Spinal cord (tissue), 10 donors: ENCODE results near the gene PROM1. TPM values are rescaled to one million over a fixed set of nuclear protein-coding genes. Genes with fewer than 3 reads are reported as not detected.

ENCODE experiments used
- DNase-seq, 6 donors: peaks; one replicate each; pipeline versions ENCODE4 v3.0.0 to v3.0.0-alpha.2; 2013 to 2015; ENCODE audit warnings: low spot score in 6 of 6, low read depth in 4 of 6
- H3K27ac ChIP-seq: one replicate; pipeline ENCODE4 v1.5.1; 2013; ENCODE audit warnings: low read depth, low read length, control low read depth
- H3K27me3 ChIP-seq: one replicate; pipeline ENCODE4 v1.6.1; 2013; ENCODE audit warnings: low read length; ENCODE audit not compliant: control insufficient read depth, insufficient read depth
- H3K36me3 ChIP-seq: one replicate; pipeline ENCODE4 v1.6.1; 2013; ENCODE audit warnings: low read length; ENCODE audit not compliant: control insufficient read depth, insufficient read depth
- H3K4me1 ChIP-seq: one replicate; pipeline ENCODE4 v1.6.1; 2013; ENCODE audit warnings: low read length; ENCODE audit not compliant: control insufficient read depth, insufficient read depth
- H3K4me3 ChIP-seq: one replicate; pipeline ENCODE4 v1.5.1; 2013; ENCODE audit warnings: low read depth, low read length, control low read depth
- H3K9me3 ChIP-seq: one replicate; pipeline ENCODE4 v1.6.1; 2013; ENCODE audit warnings: low read length; ENCODE audit not compliant: control insufficient read depth, insufficient read depth
- whole genome bisulfite sequencing: methylation state at CpG from one replicate; pipeline ENCODE4 v1.1.5; 2013; ENCODE audit warnings: missing lambda C conversion rate; ENCODE audit not compliant: insufficient coverage; 5-methylcytosine and 5-hydroxymethylcytosine counted together
- polyA plus RNA-seq, 2 donors: library from polyadenylated mRNA; unstranded; fragments of 120-200 nt; gene quantifications; one replicate each; pipeline ENCODE4 v1.2.1, GENCODE V29; 2013; ENCODE audit not compliant: insufficient read length in 2 of 2
- total RNA-seq, 2 donors: library from RNA; depleted of rRNA in 1 of 2; stranded (reverse); fragments of 120-200 nt in 1 of 2; fragments of >200 nt in 1 of 2; gene quantifications; one replicate each; pipeline versions ENCODE4 v1.2.3 to v1.2.4, GENCODE V29; 2013 to 2014
- donor health status: healthy.

The PROM1 gene
- total and polyA plus RNA-seq, 4 donors: 18.8 to 58.0 (median 46.5) TPM

DNA sequence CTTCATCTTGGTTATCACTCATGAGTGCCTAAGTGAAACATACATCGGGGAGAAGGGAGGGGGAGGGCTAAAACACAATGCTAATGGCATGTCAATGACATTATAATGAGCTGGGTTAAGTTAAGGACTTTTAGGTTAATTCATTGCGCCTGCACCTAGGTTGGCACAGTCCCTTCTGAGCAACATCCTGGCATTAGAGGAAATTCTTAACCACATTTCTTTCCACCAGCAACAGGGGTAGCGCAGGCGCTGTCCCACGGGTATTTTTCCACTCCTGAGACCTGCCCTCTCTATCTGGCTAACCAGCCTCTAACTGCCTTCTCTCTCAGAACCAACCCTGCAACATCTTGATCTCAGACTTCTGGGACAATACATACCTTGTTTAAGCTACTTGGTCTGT is 39.0 kb upstream of the PROM1 start:
- Histone ChIP-seq H3K9me3 (no peaks in the 10 kb centered on the region), H3K4me1 (peaks cover 12% of the 10 kb centered on the region), H3K4me3 (no peak overlapping the region), H3K27me3 (no peaks in the 10 kb centered on the region), H3K36me3 (no peaks in the 10 kb centered on the region), H3K27ac (no peak overlapping the region)
- WGBS: 97% methylated on average over 4 of the region's 5 CpGs
- no peak for DNase-seq

- H3K4me1 ChIP-seq: peaks cover 12% of the 10 kb centered on the region
- 100% methylated on average over 2 of the region's 4 CpGs for WGBS
- no peak overlapping the region for H3K4me3 ChIP-seq
- no peaks in the 10 kb centered on the region for H3K27me3 ChIP-seq
- no peaks in the 10 kb centered on the region for H3K9me3 ChIP-seq
- no peak for DNase-seq
- H3K36me3 ChIP-seq: no peaks in the 10 kb centered on the region
- H3K27ac ChIP-seq: no peak overlapping the region
These were observed 38.5 kb upstream of the PROM1 start for GRCh38 chr4:16122308-16122711.

DNA sequence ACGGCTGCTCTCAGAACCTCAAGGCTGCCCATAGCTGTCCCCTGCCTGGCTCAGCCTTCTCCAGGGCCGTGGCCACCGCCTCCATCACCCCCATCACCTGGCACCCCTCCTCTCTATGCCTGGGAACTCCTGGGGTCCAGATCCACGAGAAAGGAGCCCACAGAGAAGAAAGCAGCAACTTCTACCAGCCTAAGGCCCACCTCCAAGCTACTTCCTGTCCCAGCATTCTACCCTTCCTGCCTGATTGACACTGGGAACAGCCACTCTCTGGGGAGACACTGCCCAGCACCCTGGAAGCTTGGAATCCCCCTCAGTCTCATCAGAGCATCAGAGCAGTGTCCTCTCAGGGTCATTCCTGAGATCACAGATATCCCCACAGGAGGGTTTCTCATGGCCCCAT is 36.9 kb upstream of the PROM1 start:
- no peaks in the 10 kb centered on the region for H3K9me3 ChIP-seq
- H3K4me1 ChIP-seq: peaks cover 12% of the 10 kb centered on the region
- no peaks in the 10 kb centered on the region for H3K27me3 ChIP-seq
- no peak for DNase-seq
- no peak overlapping the region for H3K4me3 ChIP-seq
- H3K36me3 ChIP-seq: no peaks in the 10 kb centered on the region
- H3K27ac ChIP-seq: no peak overlapping the region
- 87% methylated on average over 4 of the region's 4 CpGs for WGBS

- H3K36me3 ChIP-seq: no peaks in the 10 kb centered on the region
- no peak for DNase-seq
- H3K27ac ChIP-seq: no peak overlapping the region
- peaks cover 12% of the 10 kb centered on the region for H3K4me1 ChIP-seq
- H3K9me3 ChIP-seq: no peaks in the 10 kb centered on the region
- 90% methylated on average over 3 of the region's 4 CpGs for WGBS
- H3K4me3 ChIP-seq: no peak overlapping the region
- no peaks in the 10 kb centered on the region for H3K27me3 ChIP-seq
These were observed 36.2 kb upstream of the PROM1 start for GRCh38 chr4:16119981-16120380.

DNA sequence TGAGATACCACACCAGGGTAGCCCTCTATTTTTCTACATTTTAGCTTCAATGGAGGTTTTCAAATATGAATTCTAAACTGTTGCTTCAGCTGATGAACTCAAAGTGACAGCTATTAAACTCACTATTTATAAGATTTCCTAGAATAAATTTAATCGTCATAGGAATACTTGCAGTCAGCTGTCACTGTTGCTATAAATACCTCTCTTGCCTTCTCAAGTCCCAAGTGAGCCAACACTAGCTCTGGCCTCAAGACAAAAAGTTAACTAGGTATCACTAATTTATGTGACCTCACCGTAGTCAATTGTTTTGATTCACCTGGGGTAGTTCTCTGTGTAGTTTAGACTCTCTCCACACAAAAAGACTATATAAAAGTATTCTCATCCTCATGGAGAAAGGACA is 34.3 kb upstream of the PROM1 start:
- no peaks in the 10 kb centered on the region for H3K27me3 ChIP-seq
- H3K9me3 ChIP-seq: no peaks in the 10 kb centered on the region
- no peak for DNase-seq
- H3K4me3 ChIP-seq: no peak overlapping the region
- no CpG with 5 or more reads among the region's 2 CpGs for WGBS
- H3K27ac ChIP-seq: no peak overlapping the region
- H3K4me1 ChIP-seq: peaks cover under 1% of the 10 kb centered on the region
- H3K36me3 ChIP-seq: no peaks in the 10 kb centered on the region

GRCh38 chr4:16117164-16117563 is 33.3 kb upstream of the PROM1 start:
- Histone ChIP-seq H3K4me3 (no peak overlapping the region), H3K36me3 (no peaks in the 10 kb centered on the region), H3K4me1 (no peaks in the 10 kb centered on the region), H3K27me3 (no peaks in the 10 kb centered on the region), H3K27ac (no peak overlapping the region), H3K9me3 (no peaks in the 10 kb centered on the region)
- WGBS: 100% methylated on average over 3 of the region's 5 CpGs
- no peak for DNase-seq

DNA sequence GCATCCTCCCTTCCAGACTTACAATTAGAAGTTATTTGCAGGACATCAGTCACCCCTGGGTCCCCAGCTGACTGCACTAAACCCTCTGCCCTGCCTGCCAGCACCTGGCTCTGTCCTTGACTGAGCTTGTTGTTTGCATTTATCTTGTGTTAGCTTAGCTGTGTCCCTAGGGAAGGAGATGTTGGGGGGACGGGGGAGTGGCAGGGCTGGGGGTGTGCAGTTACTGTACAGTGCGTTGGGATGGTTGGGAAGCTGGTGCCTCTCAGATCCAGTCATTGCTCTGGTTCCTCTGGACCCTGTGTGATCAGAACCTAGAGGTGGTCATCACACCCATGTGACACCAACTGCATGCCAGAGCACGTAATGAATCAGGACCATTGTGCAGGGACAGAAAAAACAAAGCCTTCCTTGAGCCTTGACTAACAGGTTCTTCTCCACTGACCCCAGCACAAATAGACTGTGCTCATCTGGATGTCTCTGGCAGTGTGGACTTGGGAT is 32.7 kb upstream of the PROM1 start:
- H3K36me3 ChIP-seq: no peaks in the 10 kb centered on the region
- 78% methylated on average over 2 of the region's 3 CpGs for WGBS
- DNase-seq: no peak
- no peak overlapping the region for H3K27ac ChIP-seq
- no peak overlapping the region for H3K4me3 ChIP-seq
- H3K27me3 ChIP-seq: no peaks in the 10 kb centered on the region
- no peaks in the 10 kb centered on the region for H3K4me1 ChIP-seq
- no peaks in the 10 kb centered on the region for H3K9me3 ChIP-seq

- H3K27me3 ChIP-seq: no peaks in the 10 kb centered on the region
- WGBS: 82% methylated on average over 7 of the region's 7 CpGs
- H3K4me3 ChIP-seq: no peak overlapping the region
- no peak for DNase-seq
- H3K27ac ChIP-seq: no peak overlapping the region
- no peaks in the 10 kb centered on the region for H3K36me3 ChIP-seq
- H3K9me3 ChIP-seq: no peaks in the 10 kb centered on the region
- H3K4me1 ChIP-seq: no peaks in the 10 kb centered on the region
These were observed 32.2 kb upstream of the PROM1 start for GRCh38 chr4:16116019-16116418.

GRCh38 chr4:16114546-16114945 is 30.7 kb upstream of the PROM1 start:
- 98% methylated on average over 6 of the region's 6 CpGs for WGBS
- H3K36me3 ChIP-seq: no peaks in the 10 kb centered on the region
- no peaks in the 10 kb centered on the region for H3K9me3 ChIP-seq
- H3K4me1 ChIP-seq: no peaks in the 10 kb centered on the region
- no peak overlapping the region for H3K27ac ChIP-seq
- no peak for DNase-seq
- no peak overlapping the region for H3K4me3 ChIP-seq
- no peaks in the 10 kb centered on the region for H3K27me3 ChIP-seq

DNA sequence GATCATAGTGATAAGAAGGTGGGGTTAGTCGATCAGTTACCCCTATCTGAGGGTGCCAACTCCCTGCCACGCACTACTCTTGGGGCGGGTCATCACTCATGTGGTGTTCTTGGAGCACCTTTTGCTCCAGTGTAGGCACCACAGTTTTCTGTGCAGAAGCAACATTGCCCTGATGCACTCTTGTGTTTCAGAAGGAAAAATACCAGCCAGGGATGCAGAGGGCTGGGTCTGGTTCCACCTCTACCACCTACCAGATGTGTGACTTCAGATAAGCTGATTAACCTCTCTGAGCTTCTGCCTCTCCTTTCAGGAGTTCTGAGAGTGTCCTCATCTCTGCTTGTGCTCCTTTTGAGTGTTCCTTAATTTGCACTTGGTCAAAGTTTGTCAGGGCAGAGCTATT is 29.9 kb upstream of the PROM1 start:
- Histone ChIP-seq H3K36me3 (no peaks in the 10 kb centered on the region), H3K9me3 (no peaks in the 10 kb centered on the region), H3K27me3 (no peaks in the 10 kb centered on the region), H3K4me1 (no peaks in the 10 kb centered on the region), H3K4me3 (no peak overlapping the region), H3K27ac (no peak overlapping the region)
- WGBS: 90% methylated on average over 2 of the region's 3 CpGs
- DNase-seq: no peak
